Loucy (cell line): ENCODE results near the gene NFKBIB.

Experiments used
- H2AFZ ChIP-seq: fragments of 200-600 bp; sonication (generic); 2 replicates; pipeline ENCODE4 v1.6.0; 2016; ENCODE audit warnings: antibody characterized with exemption, mild to moderate bottlenecking, low read length, moderate library complexity
- H3F3A ChIP-seq: fragments of 200-600 bp; 2 replicates; pipeline ENCODE4 v1.6.0; 2016; ENCODE audit warnings: antibody characterized with exemption, low read depth, mild to moderate bottlenecking
- H3K27me3 ChIP-seq: fragments of 200-600 bp; sonication (generic); 2 replicates; pipeline ENCODE4 v1.6.1; 2014; ENCODE audit warnings: low read length, mild to moderate bottlenecking; ENCODE audit not compliant: insufficient read depth, poor library complexity, severe bottlenecking
- H3K36me3 ChIP-seq: fragments of 200-600 bp; sonication (generic); 2 replicates; pipeline ENCODE4 v1.6.1; 2016; ENCODE audit warnings: low read length; ENCODE audit not compliant: insufficient read depth
- H3K4me1 ChIP-seq: fragments of 200-600 bp; sonication (generic); 2 replicates; pipeline ENCODE4 v1.5.1; 2014; ENCODE audit warnings: low read length, mild to moderate bottlenecking; ENCODE audit not compliant: insufficient read depth, poor library complexity, severe bottlenecking
- H3K4me2 ChIP-seq: fragments of 200-600 bp; sonication (generic); 2 replicates; pipeline ENCODE4 v1.6.0; 2014; ENCODE audit warnings: antibody characterized with exemption, low read length, low read depth, mild to moderate bottlenecking; ENCODE audit not compliant: poor library complexity, severe bottlenecking
- H3K4me3 ChIP-seq: fragments of 200-600 bp; sonication (generic); 2 replicates; pipeline ENCODE4 v1.5.1; 2014; ENCODE audit warnings: low read length, mild to moderate bottlenecking, mixed read lengths; ENCODE audit not compliant: poor library complexity, severe bottlenecking
- H3K79me2 ChIP-seq: fragments of 200-600 bp; sonication (generic); 2 replicates; pipeline ENCODE4 v1.6.1; 2014; ENCODE audit warnings: low read length; ENCODE audit not compliant: insufficient read depth
- H3K9ac ChIP-seq: fragments of 200-600 bp; sonication (generic); 2 replicates; pipeline ENCODE4 v1.6.0; 2014; ENCODE audit warnings: mild to moderate bottlenecking, low read depth, low read length, moderate library complexity; ENCODE audit not compliant: poor library complexity, severe bottlenecking
- H3K9me2 ChIP-seq: fragments of 200-600 bp; sonication (generic); replicated peaks from 2 replicates; pipeline ENCODE4 v1.6.1; 2016; ENCODE audit warnings: low read depth, low read length, mixed read lengths
- H3K9me3 ChIP-seq: fragments of 200-600 bp; sonication (generic); 2 replicates; pipeline ENCODE4 v1.6.1; 2014; ENCODE audit warnings: mild to moderate bottlenecking, antibody characterized with exemption, low read length, low read depth; ENCODE audit not compliant: insufficient read depth
- H4K20me1 ChIP-seq: fragments of 200-600 bp; sonication (generic); 2 replicates; pipeline ENCODE4 v1.6.0; 2014; ENCODE audit warnings: antibody characterized with exemption, low read length, mild to moderate bottlenecking; ENCODE audit not compliant: insufficient read depth, poor library complexity, severe bottlenecking
- EZH2phosphoT487 ChIP-seq: fragments of 200-600 bp; IDR thresholded peaks from 2 replicates; pipeline ENCODE4 v1.6.1; 2018; ENCODE audit warnings: antibody characterized with exemption, mild to moderate bottlenecking, moderate library complexity, borderline replicate concordance
- TF ChIP-seq, protein P1 (sequence below): fragments of 200-600 bp; sonication (generic); conservative IDR thresholded peaks from 2 replicates; pipeline ENCODE4 v1.5.1; 2014; ENCODE audit warnings: mild to moderate bottlenecking, antibody characterized with exemption, low read length

The NFKBIB gene

DNA sequence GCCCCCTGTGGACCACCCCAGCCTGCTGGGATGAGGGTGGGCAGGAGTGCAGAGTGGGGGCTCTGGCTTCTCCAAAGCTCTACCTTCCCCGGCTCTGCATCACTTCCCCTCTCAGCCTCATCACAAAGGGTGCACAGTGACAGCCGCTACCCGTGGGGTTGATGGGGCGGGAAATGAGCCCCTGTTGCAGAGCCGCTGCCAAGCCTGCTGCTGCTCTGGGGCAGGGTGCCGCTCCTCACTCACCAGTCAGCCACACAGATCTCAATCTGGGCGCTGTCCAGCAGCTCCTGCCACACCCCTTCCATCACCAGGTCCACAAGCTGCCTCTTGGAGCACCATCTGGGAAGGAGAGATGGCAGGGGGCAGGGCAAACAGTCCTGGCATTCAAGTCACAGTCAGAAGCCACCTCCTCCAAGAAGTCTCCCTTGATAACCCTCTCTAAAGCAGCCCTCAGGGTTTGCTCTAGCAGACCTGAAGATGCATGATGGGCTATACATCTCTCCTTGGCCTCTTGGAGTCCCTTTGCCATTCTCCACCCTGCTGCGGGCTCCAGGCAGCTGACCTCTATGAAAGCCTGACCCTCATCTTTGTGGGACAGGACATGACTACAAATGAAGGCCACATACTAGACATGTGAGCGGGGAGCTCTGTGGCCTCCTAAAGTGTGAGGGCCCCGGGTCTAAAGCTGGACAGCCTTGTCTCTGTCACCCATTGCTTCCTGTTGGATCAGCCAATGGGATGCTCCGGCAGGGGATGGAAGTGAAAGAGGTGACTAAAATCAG is 46.7 kb downstream of the NFKBIB start:
- Histone ChIP-seq H3K9me3 (no peaks in the 10 kb centered on the region), H3K9me2 (no peaks in the 10 kb centered on the region), H3K4me1 (peaks cover 6% of the 10 kb centered on the region), H3K4me3 (no peak overlapping the region), H3K36me3 (no peaks in the 10 kb centered on the region), H4K20me1 (no peaks in the 10 kb centered on the region), H2AFZ (no peak overlapping the region), H3K9ac (no peak overlapping the region), H3F3A (no peaks in the 10 kb centered on the region), H3K4me2 (no peak overlapping the region), H3K27me3 (no peaks in the 10 kb centered on the region), H3K79me2 (no peaks in the 10 kb centered on the region)
- TF ChIP-seq, protein P1, sequence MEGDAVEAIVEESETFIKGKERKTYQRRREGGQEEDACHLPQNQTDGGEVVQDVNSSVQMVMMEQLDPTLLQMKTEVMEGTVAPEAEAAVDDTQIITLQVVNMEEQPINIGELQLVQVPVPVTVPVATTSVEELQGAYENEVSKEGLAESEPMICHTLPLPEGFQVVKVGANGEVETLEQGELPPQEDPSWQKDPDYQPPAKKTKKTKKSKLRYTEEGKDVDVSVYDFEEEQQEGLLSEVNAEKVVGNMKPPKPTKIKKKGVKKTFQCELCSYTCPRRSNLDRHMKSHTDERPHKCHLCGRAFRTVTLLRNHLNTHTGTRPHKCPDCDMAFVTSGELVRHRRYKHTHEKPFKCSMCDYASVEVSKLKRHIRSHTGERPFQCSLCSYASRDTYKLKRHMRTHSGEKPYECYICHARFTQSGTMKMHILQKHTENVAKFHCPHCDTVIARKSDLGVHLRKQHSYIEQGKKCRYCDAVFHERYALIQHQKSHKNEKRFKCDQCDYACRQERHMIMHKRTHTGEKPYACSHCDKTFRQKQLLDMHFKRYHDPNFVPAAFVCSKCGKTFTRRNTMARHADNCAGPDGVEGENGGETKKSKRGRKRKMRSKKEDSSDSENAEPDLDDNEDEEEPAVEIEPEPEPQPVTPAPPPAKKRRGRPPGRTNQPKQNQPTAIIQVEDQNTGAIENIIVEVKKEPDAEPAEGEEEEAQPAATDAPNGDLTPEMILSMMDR = no peak
- no peak for TF ChIP-seq EZH2phosphoT487

DNA sequence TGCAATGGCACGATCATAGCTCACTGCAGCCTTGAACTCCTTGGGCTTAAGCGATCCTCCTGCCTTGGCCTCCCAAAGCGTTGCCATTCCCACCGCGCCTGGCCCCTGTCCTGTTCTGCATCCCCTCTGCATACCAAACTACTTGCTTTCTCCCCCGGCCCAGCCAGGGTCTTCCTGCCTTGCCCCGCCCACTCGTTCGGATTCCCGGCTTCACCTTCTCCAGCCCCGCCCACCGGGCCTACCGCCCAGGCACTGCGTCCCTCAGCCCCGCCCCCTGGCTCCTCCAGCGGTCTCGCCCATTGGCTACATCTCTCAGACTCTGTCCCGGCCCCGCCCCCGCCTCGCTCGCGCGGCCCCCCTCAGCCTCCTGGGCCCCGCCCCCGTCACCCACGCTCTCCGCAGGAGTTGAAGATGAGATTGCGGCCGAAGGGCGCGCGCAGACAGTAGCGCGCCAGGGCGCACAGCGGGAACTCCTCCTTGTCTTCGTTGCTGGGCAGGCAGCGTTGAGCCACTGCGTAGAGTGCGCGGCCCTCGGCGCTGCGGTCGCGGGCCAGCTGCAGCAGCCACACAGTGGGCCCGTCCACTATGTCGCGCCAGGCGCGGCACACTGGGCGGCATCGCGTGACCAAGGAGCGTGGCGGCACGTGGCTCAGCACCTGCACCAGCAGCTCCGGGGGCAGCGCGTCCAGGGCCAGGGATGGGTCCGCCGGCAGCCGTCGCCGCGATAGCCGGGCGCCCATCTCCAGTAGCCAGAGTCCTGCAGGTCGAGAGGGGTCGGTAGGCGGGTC is 50.0 kb downstream of the NFKBIB start:
- no peaks in the 10 kb centered on the region for H3K9me3 ChIP-seq
- no peaks in the 10 kb centered on the region for H3K27me3 ChIP-seq
- no peak for TF ChIP-seq EZH2phosphoT487
- TF ChIP-seq, protein P1 = no peak
- no peak overlapping the region for H3K9ac ChIP-seq
- H2AFZ ChIP-seq = no peak overlapping the region
- no peaks in the 10 kb centered on the region for H4K20me1 ChIP-seq
- H3K4me2 ChIP-seq = no peak overlapping the region
- no peaks in the 10 kb centered on the region for H3K4me1 ChIP-seq
- H3K36me3 ChIP-seq = no peaks in the 10 kb centered on the region
- no peaks in the 10 kb centered on the region for H3K79me2 ChIP-seq
- H3K4me3 ChIP-seq = no peak overlapping the region
- H3K9me2 ChIP-seq = no peaks in the 10 kb centered on the region
- no peaks in the 10 kb centered on the region for H3F3A ChIP-seq

DNA sequence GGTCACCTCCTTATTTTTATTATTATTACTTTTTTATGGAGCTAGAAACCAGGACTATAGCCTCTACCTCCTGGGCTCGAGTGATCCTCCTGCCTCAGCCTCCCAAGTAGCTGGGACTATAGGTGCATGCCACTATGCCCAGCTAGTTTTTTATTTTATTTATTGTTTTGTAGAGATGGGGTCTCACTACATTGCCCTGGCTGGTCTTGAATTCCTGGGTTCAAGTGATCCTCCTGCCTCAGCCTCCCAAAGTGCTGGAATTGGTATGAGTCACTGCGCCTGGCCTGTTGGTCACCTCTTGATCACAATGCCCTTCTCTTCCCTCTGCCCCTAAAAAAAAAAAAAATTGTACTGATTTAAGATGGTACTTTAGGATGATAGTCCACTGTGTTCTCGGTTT is 51.4 kb downstream of the NFKBIB start:
- H3K4me3 ChIP-seq = no peak overlapping the region
- H2AFZ ChIP-seq = no peak overlapping the region
- H3K4me2 ChIP-seq = no peak overlapping the region
- no peaks in the 10 kb centered on the region for H3K27me3 ChIP-seq
- no peaks in the 10 kb centered on the region for H3F3A ChIP-seq
- no peaks in the 10 kb centered on the region for H3K36me3 ChIP-seq
- no peaks in the 10 kb centered on the region for H4K20me1 ChIP-seq
- no peaks in the 10 kb centered on the region for H3K79me2 ChIP-seq
- no peak for TF ChIP-seq EZH2phosphoT487
- TF ChIP-seq, protein P1 = no peak
- no peaks in the 10 kb centered on the region for H3K4me1 ChIP-seq
- no peaks in the 10 kb centered on the region for H3K9me3 ChIP-seq
- no peaks in the 10 kb centered on the region for H3K9me2 ChIP-seq
- H3K9ac ChIP-seq = no peak overlapping the region
